Mucosa of descending colon (tissue), 3 donors: ENCODE measurements around the gene PI4KA. TPM values are rescaled to one million over a fixed set of nuclear protein-coding genes. Genes with fewer than 3 reads are reported as not detected.

Experiments
- ATAC-seq: fragments of 200-7000 bp; cut with Tn5 transposase; one replicate; pipeline ENCODE4 v1.9.1; 2020; ENCODE audit warnings: mild to moderate bottlenecking, moderate library complexity
- DNase-seq, 3 donors: peaks; one replicate each; pipeline ENCODE4 v3.0.0-alpha.2; 2020
- H3K36me3 ChIP-seq: fragments of 200-600 bp; one replicate; pipeline ENCODE4 v1.8.0; 2021; ENCODE audit warnings: low read depth, mild to moderate bottlenecking
- H3K4me1 ChIP-seq: fragments of 200-600 bp; one replicate; pipeline ENCODE4 v1.8.0; 2021; ENCODE audit warnings: low read depth, mild to moderate bottlenecking
- H3K4me3 ChIP-seq: fragments of 200-600 bp; one replicate; pipeline ENCODE4 v1.8.0; 2021; ENCODE audit warnings: mild to moderate bottlenecking
- H3K9me3 ChIP-seq: fragments of 200-600 bp; one replicate; pipeline ENCODE4 v1.8.0; 2021; ENCODE audit warnings: mild to moderate bottlenecking
- CTCF ChIP-seq: fragments of 200-600 bp; IDR thresholded peaks from one replicate; pipeline ENCODE4 v1.8.0; 2022; ENCODE audit warnings: antibody characterized with exemption, mild to moderate bottlenecking
- intact Hi-C, 2 donors: fragments of 100-400 bp; cut with DNase I in 1 of 2; cut with micrococcal nuclease in 1 of 2; formaldehyde crosslinking; loops; one replicate each; pipeline versions ENCODE4 v1.11.0 to v1.11.1; 2022; cut with DNase I, micrococcal nuclease
- total RNA-seq, 3 donors: library from RNA; stranded (reverse); fragmentation: NEBNext Ultra II Directional in 2 of 3; extraction: Animal tissue kit (Norgen Biotek cat#: 25700) in 2 of 3; gene quantifications; one replicate each; pipeline versions ENCODE4 v1.2.1 to v1.2.4, GENCODE V29; 2021 to 2023
- donor health status: DM: no; HTN: no; CAD: no; lungs with moderate emphysema.
- donor health status: DM: no; HTN: no; CAD: no.
- donor health status: DM: no; HTN: yes; CAD: no.

The PI4KA gene
- total RNA-seq, 3 donors from 2014 or later = 77.7 to 130 (median 95.0) TPM

GRCh38 chr22:20804650-20805049, 54.0 kb downstream of the PI4KA start:
- ATAC-seq (no peak), DNase-seq (no peak)

GRCh38 chr22:20803696-20804324, 54.8 kb downstream of the PI4KA start:
- TF ChIP-seq CTCF = no peak
- Histone ChIP-seq H3K4me1 (no peaks in the 10 kb centered on the region), H3K36me3 (peaks cover 20% of the 10 kb centered on the region), H3K9me3 (no peaks in the 10 kb centered on the region), H3K4me3 (no peak overlapping the region)
- peak in 2 of 3 donors; percentile 61 to 64 for DNase-seq
- ATAC-seq = peak; percentile 62
- intact Hi-C loops = no loop called here

More at GRCh38 chr22:20804650-20805049, 54.0 kb downstream of the PI4KA start:
- Histone ChIP-seq H3K9me3 (no peaks in the 10 kb centered on the region), H3K4me1 (no peaks in the 10 kb centered on the region), H3K36me3 (peaks cover 17% of the 10 kb centered on the region), H3K4me3 (no peak overlapping the region)
- TF ChIP-seq CTCF = no peak
- intact Hi-C loops = no loop called here

- Histone ChIP-seq H3K36me3 (peaks cover 22% of the 10 kb centered on the region), H3K4me3 (no peak overlapping the region), H3K4me1 (no peaks in the 10 kb centered on the region), H3K9me3 (no peaks in the 10 kb centered on the region)
- DNase-seq (no peak), ATAC-seq (no peak)
- intact Hi-C loops = no loop called here
- TF ChIP-seq CTCF = no peak
These were observed 55.6 kb downstream of the PI4KA start for GRCh38 chr22:20802922-20803553.

DNA sequence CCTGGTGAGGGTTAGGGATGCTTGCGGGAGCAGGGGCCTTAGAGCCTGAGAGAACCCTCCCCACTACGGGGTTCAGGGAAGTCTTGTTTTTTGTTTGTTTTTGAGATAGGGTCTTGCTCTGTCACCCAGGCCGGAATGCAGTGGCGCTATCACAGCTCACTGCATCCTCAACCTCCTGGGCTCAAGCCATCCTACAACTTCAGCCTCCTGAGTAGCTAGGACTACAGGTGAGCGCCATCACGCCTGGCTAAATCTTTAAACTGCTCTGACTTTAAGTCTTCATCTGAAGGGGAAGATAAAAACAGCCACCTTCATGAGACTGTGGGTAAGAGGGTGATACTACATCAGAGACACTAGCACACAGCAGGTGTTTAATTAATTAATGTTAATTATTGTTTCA, 56.2 kb downstream of the PI4KA start:
- no peak for TF ChIP-seq CTCF
- Histone ChIP-seq H3K36me3 (peaks cover 22% of the 10 kb centered on the region), H3K4me3 (no peak overlapping the region), H3K4me1 (no peaks in the 10 kb centered on the region), H3K9me3 (no peaks in the 10 kb centered on the region)
- no peak for ATAC-seq
- no peak for DNase-seq
- intact Hi-C loops = no loop called here

DNA sequence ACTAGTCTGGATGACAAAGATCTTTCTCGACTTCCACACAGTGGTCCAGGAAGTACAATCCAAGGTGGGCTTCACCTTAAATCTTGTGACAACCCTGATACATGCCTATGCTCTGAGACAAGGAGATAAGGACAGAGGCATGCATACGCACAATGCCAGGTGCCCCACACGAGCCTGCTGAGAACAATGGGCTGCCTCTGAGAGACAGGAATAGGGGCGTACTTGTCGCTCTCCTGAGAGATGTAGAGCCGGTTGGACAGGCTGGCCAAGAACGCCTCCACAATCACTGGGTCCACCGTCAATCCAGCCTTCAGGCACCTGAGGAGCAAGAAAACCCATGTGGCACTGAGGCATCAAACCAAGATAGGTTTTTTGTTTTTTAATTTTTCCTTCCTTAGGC, 59.2 kb downstream of the PI4KA start:
- no peak for TF ChIP-seq CTCF
- H3K4me1 ChIP-seq = no peaks in the 10 kb centered on the region
- no peaks in the 10 kb centered on the region for H3K9me3 ChIP-seq
- H3K4me3 ChIP-seq = no peak overlapping the region
- intact Hi-C loops = no loop called here
- DNase-seq (no peak), ATAC-seq (no peak)
- H3K36me3 ChIP-seq = peaks cover 19% of the 10 kb centered on the region
